ENCODE results near the gene FUZ.

FUZ gene

GRCh38 chr19:49805822-49806619 lies 7.1 kb downstream of the FUZ start:
- DNase-seq, result no peak

- no peak for DNase-seq
These were observed 9.6 kb downstream of the FUZ start for GRCh38 chr19:49803529-49803856.

- DNase-seq, result no peak
These were observed 10.1 kb downstream of the FUZ start for GRCh38 chr19:49802836-49803528.

DNA sequence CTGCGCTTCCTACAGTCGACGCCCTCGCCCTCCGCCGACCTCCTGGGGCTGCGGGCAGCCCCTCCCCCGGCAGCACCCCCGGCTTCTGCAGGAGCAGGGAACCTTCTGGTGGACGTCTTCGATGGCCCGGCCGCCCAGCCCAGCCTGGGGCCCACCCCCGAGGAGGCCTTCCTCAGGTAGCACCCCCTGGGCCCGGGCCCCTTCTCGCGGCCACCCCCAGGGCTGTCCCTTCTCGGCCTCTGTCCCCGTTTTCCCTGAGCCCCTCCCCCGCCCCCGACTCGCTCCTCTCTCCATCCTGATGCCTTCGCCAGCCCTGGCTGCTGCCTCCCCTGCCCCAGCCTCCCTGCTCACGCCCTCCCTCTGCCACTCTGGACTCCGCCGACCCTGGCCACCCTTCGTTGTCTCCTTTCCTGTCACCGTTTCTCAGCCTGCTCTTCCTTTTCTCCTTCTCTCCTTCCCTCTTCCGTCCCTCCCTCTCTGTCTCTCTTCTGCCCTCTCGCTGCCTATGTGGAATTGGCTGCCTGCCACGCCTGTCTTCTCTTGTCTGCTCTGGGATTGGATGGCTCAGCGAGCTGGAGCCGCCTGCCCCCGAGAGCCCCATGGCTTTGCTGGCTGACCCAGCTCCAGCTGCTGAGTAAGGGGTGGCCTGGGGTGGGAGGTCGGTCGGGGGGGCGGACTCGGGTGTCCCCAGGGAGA lies 11.0 kb downstream of the FUZ start:
- no peak for DNase-seq

DNA sequence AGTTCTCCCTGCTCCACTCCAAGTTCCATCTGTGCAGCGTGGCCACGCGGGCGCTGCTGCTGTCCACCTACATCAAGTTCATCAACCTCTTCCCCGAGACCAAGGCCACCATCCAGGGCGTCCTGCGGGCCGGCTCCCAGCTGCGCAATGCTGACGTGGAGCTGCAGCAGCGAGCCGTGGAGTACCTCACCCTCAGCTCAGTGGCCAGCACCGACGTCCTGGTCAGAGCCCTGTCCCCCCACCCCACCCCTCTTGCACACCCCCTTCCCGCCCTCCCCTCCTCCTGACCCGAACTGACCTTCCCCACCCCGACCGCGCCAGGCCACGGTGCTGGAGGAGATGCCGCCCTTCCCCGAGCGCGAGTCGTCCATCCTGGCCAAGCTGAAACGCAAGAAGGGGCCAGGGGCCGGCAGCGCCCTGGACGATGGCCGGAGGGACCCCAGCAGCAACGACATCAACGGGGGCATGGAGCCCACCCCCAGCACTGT lies 11.6 kb downstream of the FUZ start:
- DNase-seq, result no peak

DNA sequence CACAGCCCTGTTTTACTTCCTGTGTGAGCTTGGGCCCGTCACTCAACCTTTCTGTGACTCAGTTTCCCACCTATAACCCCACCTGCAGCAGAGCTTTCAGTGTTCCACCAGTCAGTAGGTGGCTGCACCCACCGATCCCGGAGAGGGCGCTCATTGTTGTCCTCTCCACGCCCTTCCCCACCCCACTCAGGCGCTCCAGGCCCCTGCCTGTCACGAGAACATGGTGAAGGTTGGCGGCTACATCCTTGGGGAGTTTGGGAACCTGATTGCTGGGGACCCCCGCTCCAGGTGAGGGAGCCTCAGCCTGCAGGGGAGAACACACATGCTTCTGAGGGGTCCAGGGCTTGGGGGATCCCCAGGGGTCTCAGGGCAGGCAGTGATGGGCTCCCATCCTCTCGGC lies 12.3 kb downstream of the FUZ start:
- no peak for DNase-seq

GRCh38 chr19:49799798-49800376 lies 13.2 kb downstream of the FUZ start:
- DNase-seq, result no peak

- DNase-seq, result no peak
These were observed 13.8 kb downstream of the FUZ start for GRCh38 chr19:49799271-49799797.

- DNase-seq, result no peak
These were observed 14.5 kb downstream of the FUZ start for GRCh38 chr19:49798574-49798973.

- DNase-seq, result no peak
These were observed 17.5 kb downstream of the FUZ start for GRCh38 chr19:49795615-49796014.

DNA sequence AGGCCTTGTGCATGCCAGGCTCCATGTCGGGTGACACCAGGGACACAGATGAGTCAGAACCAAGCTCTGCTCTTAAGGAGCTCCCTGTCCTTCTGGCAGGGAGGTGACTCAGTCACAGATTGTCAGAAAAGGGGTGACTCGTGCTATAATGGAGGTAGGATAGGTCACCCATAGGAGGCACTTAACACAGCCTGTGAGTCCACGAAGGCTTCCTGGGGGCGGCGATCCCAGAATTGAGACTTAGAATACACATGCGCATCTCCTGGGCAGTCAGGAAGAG lies 19.6 kb downstream of the FUZ start:
- no peak for DNase-seq

- no peak for DNase-seq
These were observed 20.1 kb downstream of the FUZ start for GRCh38 chr19:49792829-49793560.

DNA sequence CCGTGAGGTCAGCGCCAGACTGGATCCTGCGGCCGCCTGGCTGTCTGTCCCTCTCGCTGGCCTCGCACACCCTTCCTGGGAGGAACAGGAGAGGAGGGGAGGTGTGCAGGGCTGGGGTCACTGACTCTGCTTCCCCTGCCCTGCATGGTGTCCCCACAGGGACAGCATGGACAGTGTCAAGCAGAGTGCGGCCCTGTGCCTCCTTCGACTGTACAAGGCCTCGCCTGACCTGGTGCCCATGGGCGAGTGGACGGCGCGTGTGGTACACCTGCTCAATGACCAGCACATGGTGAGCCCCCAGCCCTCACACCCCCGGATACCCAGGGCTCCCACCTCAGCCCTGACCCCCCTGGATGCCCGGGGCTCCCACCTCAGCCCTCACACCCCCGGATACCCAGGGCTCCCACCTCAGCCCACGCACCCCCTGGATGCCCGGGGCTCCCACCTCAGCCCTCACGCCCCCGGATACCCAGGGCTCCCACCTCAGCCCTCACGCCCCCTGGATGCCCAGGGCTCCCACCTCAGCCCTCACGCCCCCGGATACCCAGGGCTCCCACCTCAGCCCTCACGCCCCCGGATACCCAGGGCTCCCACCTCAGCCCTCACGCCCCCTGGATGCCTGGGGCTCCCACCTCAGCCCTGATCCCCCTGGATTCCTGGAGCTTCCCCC lies 21.2 kb downstream of the FUZ start:
- no peak for DNase-seq

GRCh38 chr19:49790866-49791265 lies 22.2 kb downstream of the FUZ start:
- no peak for DNase-seq

- no peak for DNase-seq
These were observed 24.2 kb downstream of the FUZ start for GRCh38 chr19:49788857-49789256.

DNA sequence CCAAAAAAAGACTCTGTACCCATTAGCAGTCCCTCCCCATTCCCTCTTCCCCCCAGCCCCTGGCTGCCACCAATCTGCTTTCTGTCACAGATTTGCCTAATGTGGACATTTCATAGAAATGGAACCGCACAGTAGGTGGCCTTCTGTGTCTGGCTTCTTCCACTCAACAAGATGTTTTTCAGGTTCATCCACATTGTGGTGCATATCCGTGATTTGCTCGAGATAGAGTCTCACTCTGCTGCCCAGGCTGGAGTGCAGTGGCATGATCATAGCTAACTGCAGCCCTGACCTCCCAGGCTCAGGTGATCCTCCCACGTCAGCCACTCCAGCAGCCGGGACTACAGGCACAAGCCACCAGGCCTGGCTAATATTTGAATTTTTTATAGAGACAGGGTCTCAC lies 25.3 kb downstream of the FUZ start:
- DNase-seq, result no peak

DNA sequence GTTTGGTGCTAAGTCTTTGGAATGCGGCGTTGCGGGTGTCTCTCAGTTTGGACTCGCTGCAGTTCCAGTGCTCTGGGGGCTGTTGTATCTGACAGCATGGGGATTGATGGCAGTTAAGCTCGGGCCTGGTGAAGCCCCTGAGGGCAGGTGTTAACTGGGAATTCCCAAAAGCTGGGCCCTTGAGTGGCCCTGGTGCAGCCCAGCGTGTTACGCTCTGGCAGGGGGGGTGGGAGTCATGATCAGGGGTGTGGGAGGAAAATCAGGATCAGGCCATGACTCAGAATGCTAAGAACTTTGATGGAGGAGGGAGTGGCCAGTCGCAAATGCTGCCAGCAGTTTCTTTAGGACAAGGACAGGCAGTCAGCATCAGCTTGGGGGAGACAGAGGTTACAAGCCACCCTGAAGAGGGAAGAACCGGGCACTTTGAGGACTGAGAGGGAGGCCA lies 26.7 kb downstream of the FUZ start:
- no peak for DNase-seq

GRCh38 chr19:49782515-49782914 lies 30.6 kb downstream of the FUZ start:
- no peak for DNase-seq

DNA sequence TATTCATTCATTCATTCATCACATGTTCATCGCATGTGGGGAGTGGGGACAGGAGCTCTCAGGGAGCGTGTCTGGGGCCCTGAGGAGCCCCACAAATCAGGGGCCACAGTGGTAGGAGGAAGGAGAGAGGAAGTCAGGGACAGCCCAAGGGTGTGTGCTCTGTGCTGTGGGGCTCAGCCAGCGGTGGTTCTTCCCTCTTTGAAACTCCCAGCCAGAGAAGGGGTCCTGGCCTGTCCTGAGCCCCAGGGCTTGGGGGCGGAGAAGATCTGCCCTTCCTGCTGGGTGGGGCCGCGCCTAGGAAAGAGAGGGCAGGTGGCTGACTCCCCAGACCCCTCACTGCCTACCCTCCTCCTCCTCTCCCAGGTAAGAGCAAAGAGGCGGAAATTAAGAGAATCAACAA lies 31.7 kb downstream of the FUZ start:
- DNase-seq, result no peak

GRCh38 chr19:49780861-49781260 lies 32.2 kb downstream of the FUZ start:
- DNase-seq, result no peak

- DNase-seq, result no peak
These were observed 33.1 kb downstream of the FUZ start for GRCh38 chr19:49779731-49780555.
